NCI-H82 treated with DMSO at 0.1 percent for 48 hours (cell line): Measurements from ENCODE around the gene EDIL3.
A peak's percentile ranks its signal among the peaks of the same experiment; 100 is the strongest.
"Not testable (repeated sequence)": the region's sequence is repeated elsewhere in the genome, so short reads cannot be mapped to it uniquely, and the experiment has no call there.

Experiments used
- DNase-seq: peaks from one replicate; lab custom pipeline; 2025; ENCODE audit not compliant: unreplicated experiment; lab: John Stamatoyannopoulos, UW

The EDIL3 gene

DNA sequence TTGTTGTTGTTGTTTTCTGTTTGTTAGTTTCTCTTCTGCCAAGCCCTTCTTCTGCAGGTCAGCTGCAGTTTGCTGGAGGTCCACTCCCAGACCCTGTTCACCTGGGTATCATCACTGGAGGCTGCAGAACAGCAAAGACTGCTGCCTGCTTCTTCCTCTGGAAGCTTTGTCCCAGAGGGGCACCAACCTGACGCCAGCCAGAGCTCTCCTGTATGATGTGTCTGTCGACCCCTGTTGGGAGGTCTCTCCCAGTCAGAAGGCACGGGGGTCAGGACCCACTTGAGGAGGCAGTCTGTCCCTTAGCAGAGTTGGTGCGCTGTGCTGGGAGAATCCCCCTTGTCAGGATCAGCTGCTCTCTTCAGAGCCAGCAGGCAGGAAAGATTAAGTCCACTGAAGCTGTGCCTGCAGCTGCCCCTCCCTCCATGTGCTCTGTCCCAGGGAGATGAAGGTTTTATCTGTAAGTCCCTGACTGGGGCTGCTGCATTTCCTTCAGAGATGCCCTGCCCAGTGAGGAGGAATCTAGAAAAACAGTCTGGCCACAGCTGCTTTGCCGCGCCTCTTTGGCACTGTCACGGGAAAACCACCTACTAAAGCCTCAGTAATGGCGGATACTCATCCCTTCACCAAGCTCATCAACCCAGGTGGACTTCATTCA is 299.2 kb downstream of the EDIL3 start:
- peak; percentile 9 for DNase-seq

GRCh38 chr5:84080908-84081307 is 303.8 kb downstream of the EDIL3 start:
- DNase-seq = no peak

GRCh38 chr5:84072339-84072738 is 312.3 kb downstream of the EDIL3 start:
- no peak for DNase-seq

GRCh38 chr5:84069608-84070179 is 315.0 kb downstream of the EDIL3 start:
- DNase-seq = no peak

- DNase-seq = no peak
These were observed 321.6 kb downstream of the EDIL3 start for GRCh38 chr5:84063041-84063440.

DNA sequence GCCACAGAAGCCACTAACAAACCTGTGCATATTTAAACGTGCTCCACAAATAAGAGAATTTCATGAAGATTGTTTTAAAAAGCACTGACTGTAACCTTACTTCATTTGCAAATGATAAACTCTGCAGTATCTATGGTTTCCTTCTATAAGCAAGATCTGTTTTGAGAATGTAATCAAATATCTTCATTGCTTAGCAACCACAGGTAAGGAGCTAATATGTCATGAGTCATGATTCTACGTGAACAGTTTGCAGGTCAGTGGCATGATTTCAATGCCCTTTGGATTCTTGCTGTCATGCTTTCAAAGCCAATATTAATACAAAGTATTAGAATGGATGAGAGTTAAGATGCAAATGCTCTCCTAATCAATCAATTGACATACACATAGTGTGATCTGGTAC is 325.0 kb downstream of the EDIL3 start:
- no peak for DNase-seq

- no peak for DNase-seq
These were observed 326.1 kb downstream of the EDIL3 start for GRCh38 chr5:84058561-84058960.

DNA sequence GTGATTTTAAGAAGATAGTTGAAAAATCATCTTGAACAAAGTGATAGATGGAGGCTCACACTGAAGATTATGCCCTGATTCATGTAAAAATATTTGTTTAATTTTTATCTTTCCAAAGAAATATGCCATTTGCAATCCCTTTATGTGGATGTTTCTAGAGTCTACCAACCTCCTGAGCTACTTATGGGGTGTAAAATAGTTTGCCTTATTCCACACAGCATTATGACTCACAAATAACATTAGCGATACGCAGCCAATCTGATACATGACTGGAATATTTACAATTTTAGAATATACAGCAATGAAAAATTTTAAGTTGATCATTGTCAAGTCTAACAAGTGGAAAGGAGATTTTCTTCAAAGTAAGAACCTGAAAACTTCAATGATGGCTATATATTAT is 327.5 kb downstream of the EDIL3 start:
- DNase-seq = no peak

GRCh38 chr5:84045964-84046363 is 338.7 kb downstream of the EDIL3 start:
- no peak for DNase-seq

GRCh38 chr5:84036842-84037241 is 347.8 kb downstream of the EDIL3 start:
- no peak for DNase-seq

- DNase-seq = no peak
These were observed 352.4 kb downstream of the EDIL3 start for GRCh38 chr5:84032324-84032723.

GRCh38 chr5:84028093-84028492 is 356.6 kb downstream of the EDIL3 start:
- no peak for DNase-seq

DNA sequence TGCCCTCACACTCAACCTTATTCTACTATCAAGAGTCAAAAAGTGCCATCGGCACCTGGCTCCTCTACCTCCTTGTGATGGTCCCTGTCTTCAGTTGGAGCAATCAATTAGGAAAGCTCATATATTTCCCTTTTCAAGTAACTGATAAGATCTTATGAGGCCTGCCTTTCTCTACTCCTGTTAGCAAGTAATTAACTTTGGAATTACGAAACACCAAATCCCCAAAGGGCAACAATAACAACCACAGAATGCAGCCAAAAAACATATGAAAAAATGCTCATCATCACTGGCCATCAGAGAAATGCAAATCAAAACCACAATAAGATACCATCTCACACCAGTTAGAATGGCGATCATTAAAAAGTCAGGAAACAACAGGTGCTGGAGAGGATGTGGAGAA is 366.2 kb downstream of the EDIL3 start:
- DNase-seq = not testable (repeated sequence)

- no peak for DNase-seq
These were observed 367.0 kb downstream of the EDIL3 start for GRCh38 chr5:84017523-84018172.

DNA sequence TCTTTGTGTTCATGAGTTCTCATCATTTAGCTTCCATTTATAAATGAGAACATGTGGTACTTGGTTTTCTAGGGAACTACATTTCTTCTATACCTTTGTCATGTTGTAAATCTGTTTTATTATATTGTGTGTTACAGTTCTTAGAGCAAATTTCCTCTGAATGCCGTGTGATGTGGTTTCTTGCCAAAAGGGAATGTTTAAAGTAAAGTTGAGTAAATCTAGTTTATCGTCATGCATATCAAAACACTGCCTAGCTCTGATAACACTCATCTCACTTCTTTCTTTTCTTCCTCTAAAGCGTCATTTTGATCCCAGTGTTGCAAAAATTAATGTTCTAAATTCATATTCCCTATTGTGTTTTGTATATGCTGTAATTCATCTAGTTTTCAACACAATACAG is 368.6 kb downstream of the EDIL3 start:
- DNase-seq = no peak

- DNase-seq = no peak
These were observed 369.7 kb downstream of the EDIL3 start for GRCh38 chr5:84014966-84015365.

- DNase-seq = no peak
These were observed 390.9 kb downstream of the EDIL3 start for GRCh38 chr5:83993803-83994202.

- no peak for DNase-seq
These were observed 393.0 kb downstream of the EDIL3 start for GRCh38 chr5:83991566-83992224.

GRCh38 chr5:83988293-83988685 is 396.4 kb downstream of the EDIL3 start:
- no peak for DNase-seq

DNA sequence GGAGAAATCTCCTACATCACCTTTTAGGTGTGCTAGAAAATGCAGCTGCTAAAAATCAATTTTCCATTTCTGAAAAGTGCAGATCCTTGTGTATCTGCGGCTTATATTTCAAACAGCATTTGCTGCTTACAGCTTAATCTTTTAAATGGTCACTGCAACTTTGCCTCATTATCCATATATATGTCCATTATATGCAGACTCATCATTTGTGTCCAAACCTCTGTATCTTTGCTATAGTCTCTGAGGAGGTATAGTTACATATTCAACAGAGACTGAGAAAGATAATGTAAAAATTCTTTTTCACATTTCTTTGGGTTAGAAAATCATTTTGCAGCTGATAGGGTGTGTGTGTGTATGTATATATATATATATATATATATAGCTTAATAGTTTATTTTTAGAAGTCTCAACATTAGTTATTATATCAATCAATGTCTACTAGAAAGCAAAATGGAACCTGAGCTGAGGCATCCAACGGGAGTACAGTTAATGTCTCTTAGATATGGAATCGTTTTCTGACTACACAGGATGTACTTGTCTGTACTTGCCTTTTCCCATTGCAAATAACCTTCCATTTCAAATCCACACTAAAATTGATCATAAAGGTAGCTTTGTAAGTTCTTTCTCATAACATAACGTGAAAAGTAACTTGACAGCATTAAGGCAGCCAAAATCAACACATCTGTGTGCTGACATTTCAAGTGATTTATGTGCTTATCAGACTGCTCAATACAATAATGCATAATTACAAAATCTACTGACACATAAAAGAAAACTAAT is 397.0 kb downstream of the EDIL3 start:
- DNase-seq = no peak

DNA sequence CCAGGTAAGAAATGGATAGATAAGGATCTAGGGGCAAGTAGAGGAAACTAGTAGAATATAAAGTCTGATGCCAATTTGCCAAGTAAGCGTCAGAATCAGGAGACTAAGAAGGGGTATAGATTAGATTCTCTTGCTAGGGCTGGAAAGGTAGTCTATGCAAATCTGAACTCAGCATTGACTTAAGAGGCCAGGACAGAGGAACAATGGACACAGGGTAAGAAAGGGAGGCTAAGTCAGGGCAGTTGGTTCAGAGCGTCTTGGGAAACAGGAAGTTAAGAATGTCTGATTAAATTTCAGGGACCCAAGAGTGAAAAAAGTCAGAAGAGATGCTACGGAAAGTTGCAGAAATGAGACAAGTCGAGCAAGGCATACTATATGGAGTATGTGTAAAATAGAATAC is 400.8 kb downstream of the EDIL3 start:
- DNase-seq = no peak
